HepG2 (cell line): ENCODE measurements around the gene TSPAN9. TPM values are rescaled to one million over a fixed set of nuclear protein-coding genes. Genes with fewer than 3 reads are reported as not detected.

ENCODE experiments used
- DPF2 ChIP-seq: sonication (generic); formaldehyde crosslinking; IDR thresholded peaks from 2 replicates; pipeline ENCODE4 v1.4.0; 2020; ENCODE audit warnings: mild to moderate bottlenecking, low read depth, missing genetic modification reagents, borderline replicate concordance
- GABPA ChIP-seq, 2 experiments: IDR thresholded peaks; 2 replicates each; pipeline ENCODE4 v1.6.1; 2011 to 2016; ENCODE audit warnings: low read depth in 2 of 2, low read length in 1 of 2, missing biosample characterization in 1 of 2, missing genetic modification characterization in 1 of 2
- GZF1 ChIP-seq: sonication (generic); formaldehyde crosslinking; IDR thresholded peaks from 2 replicates; pipeline ENCODE4 v1.5.1; 2020; ENCODE audit warnings: mild to moderate bottlenecking, missing genetic modification reagents
- HNRNPK ChIP-seq: fragments of 200-400 bp; formaldehyde crosslinking; IDR thresholded peaks from 2 replicates; pipeline ENCODE4 v1.6.1; 2018; ENCODE audit warnings: low read length, low read depth, moderate library complexity, mild to moderate bottlenecking; ENCODE audit not compliant: poor library complexity, severe bottlenecking
- MTA1 ChIP-seq: sonication (generic); formaldehyde crosslinking; IDR thresholded peaks from 2 replicates; pipeline ENCODE4 v1.4.0; 2020; ENCODE audit warnings: missing genetic modification reagents, mild to moderate bottlenecking, borderline replicate concordance
- NONO ChIP-seq, 2 experiments: fragments of 450-650 bp in 1 of 2; sonication (generic) in 1 of 2; formaldehyde crosslinking in 1 of 2; IDR thresholded peaks in 1 of 2; conservative IDR thresholded peaks in 1 of 2; 2 replicates each; pipeline versions ENCODE4 v1.6.1 to v1.8.0; 2017 to 2022; ENCODE audit warnings: mild to moderate bottlenecking in 1 of 2, missing genetic modification reagents in 1 of 2, moderate library complexity in 1 of 2
- RARA ChIP-seq: IDR thresholded peaks from 2 replicates; pipeline ENCODE4 v1.6.1; 2016; ENCODE audit warnings: missing genetic modification reagents, missing compliant biosample characterization
- SRSF4 ChIP-seq: fragments of 200-400 bp; formaldehyde crosslinking; IDR thresholded peaks from one replicate; pipeline ENCODE4 v1.6.1; 2018; ENCODE audit warnings: mild to moderate bottlenecking, low read depth, low read length, moderate library complexity; ENCODE audit not compliant: poor library complexity, severe bottlenecking
- TAF1 ChIP-seq: sonication (generic); formaldehyde crosslinking; IDR thresholded peaks from 2 replicates; pipeline ENCODE4 v1.4.0; 2020; ENCODE audit warnings: missing genetic modification reagents
- WIZ ChIP-seq: sonication (generic); formaldehyde crosslinking; IDR thresholded peaks from 2 replicates; pipeline ENCODE4 v1.5.1; 2020; ENCODE audit warnings: mild to moderate bottlenecking, missing genetic modification reagents
- ZBTB14 ChIP-seq: sonication (generic); formaldehyde crosslinking; IDR thresholded peaks from 2 replicates; pipeline ENCODE4 v1.4.0; 2020; ENCODE audit warnings: missing genetic modification reagents
- ZNF136 ChIP-seq: sonication (generic); formaldehyde crosslinking; IDR thresholded peaks from 2 replicates; pipeline ENCODE4 v1.8.1; 2022; ENCODE audit warnings: low read depth, mild to moderate bottlenecking, moderate library complexity, missing genetic modification reagents
- ZNF17 ChIP-seq: sonication (generic); formaldehyde crosslinking; IDR thresholded peaks from 2 replicates; pipeline ENCODE4 v1.5.0; 2020; ENCODE audit warnings: mild to moderate bottlenecking, missing genetic modification reagents
- ZNF292 ChIP-seq: sonication (generic); formaldehyde crosslinking; IDR thresholded peaks from 2 replicates; pipeline ENCODE4 v1.8.1; 2022; ENCODE audit warnings: mild to moderate bottlenecking, low read depth, missing genetic modification reagents, borderline replicate concordance
- ZNF30 ChIP-seq: sonication (generic); formaldehyde crosslinking; IDR thresholded peaks from 2 replicates; pipeline ENCODE4 v1.5.0; 2020; ENCODE audit warnings: mild to moderate bottlenecking, missing genetic modification reagents
- ZNF331 ChIP-seq: sonication (generic); formaldehyde crosslinking; IDR thresholded peaks from 2 replicates; pipeline ENCODE4 v1.4.0; 2020; ENCODE audit warnings: missing genetic modification reagents
- ZNF44 ChIP-seq: sonication (generic); formaldehyde crosslinking; IDR thresholded peaks from 2 replicates; pipeline ENCODE4 v1.5.1; 2020; ENCODE audit warnings: mild to moderate bottlenecking, missing genetic modification reagents
- ZNF558 ChIP-seq: sonication (generic); formaldehyde crosslinking; IDR thresholded peaks from 2 replicates; pipeline ENCODE4 v1.9.0; 2022; ENCODE audit warnings: mild to moderate bottlenecking, missing genetic modification reagents, borderline replicate concordance
- ZNF740 ChIP-seq: sonication (generic); formaldehyde crosslinking; IDR thresholded peaks from 2 replicates; pipeline ENCODE4 v1.4.0; 2020; ENCODE audit warnings: missing genetic modification reagents
- ZSCAN20 ChIP-seq: sonication (generic); formaldehyde crosslinking; IDR thresholded peaks from 2 replicates; pipeline ENCODE4 v1.4.0; 2020; ENCODE audit warnings: missing genetic modification reagents, mild to moderate bottlenecking, borderline replicate concordance
- ZSCAN29 ChIP-seq: sonication (generic); formaldehyde crosslinking; conservative IDR thresholded peaks from 2 replicates; pipeline ENCODE4 v1.4.0; 2020; ENCODE audit warnings: mild to moderate bottlenecking, missing genetic modification reagents
- polyA plus RNA-seq, 8 experiments: library from polyadenylated mRNA; depleted of rRNA in 3 of 8; stranded (reverse) in 7 of 8; unstranded in 1 of 8; fragments of >200 nt; fragmentation: Illumina TruSeq in 4 of 8; extraction: Trizol in 4 of 8; gene quantifications; 2 replicates each; pipeline versions ENCODE4 v1.2.1 to v1.2.3, GENCODE V29; 2011 to 2016; ENCODE audit warnings: low read depth in 4 of 8, missing spikeins in 1 of 8, mixed read lengths in 1 of 8; ENCODE audit not compliant: insufficient read depth in 1 of 8
- total RNA-seq, 5 experiments: library from RNA; depleted of rRNA; stranded (reverse); fragments of >200 nt; fragmentation: Illumina TruSeq; extraction: Trizol; gene quantifications; 2 replicates each; pipeline ENCODE4 v1.2.3, GENCODE V29; 2016; ENCODE audit warnings: low read depth in 1 of 5
- TF ChIP-seq, protein P1 (sequence below), 2 experiments: fragments of 450-650 bp in 1 of 2; sonication (generic) in 1 of 2; formaldehyde crosslinking; IDR thresholded peaks; 2 replicates each; pipeline versions ENCODE4 v1.5.0 to v1.8.0; 2020 to 2022; ENCODE audit warnings: mild to moderate bottlenecking in 1 of 2, missing genetic modification reagents in 1 of 2
- TF ChIP-seq, protein P2 (sequence below): sonication (generic); formaldehyde crosslinking; IDR thresholded peaks from 2 replicates; pipeline ENCODE4 v1.4.0; 2020; ENCODE audit warnings: missing genetic modification reagents; ENCODE audit errors: not compliant biosample characterization
- TF ChIP-seq, protein P3 (sequence below): sonication (generic); formaldehyde crosslinking; IDR thresholded peaks from 2 replicates; pipeline ENCODE4 v1.4.0; 2020; ENCODE audit warnings: low read depth, mild to moderate bottlenecking, missing genetic modification reagents

The TSPAN9 gene
- total and polyA plus RNA-seq, 2 of the 13 experiments (the other 11 are each of a cell fraction or from before 2014, with no cell fraction given): 18.1 to 42.3 TPM

DNA sequence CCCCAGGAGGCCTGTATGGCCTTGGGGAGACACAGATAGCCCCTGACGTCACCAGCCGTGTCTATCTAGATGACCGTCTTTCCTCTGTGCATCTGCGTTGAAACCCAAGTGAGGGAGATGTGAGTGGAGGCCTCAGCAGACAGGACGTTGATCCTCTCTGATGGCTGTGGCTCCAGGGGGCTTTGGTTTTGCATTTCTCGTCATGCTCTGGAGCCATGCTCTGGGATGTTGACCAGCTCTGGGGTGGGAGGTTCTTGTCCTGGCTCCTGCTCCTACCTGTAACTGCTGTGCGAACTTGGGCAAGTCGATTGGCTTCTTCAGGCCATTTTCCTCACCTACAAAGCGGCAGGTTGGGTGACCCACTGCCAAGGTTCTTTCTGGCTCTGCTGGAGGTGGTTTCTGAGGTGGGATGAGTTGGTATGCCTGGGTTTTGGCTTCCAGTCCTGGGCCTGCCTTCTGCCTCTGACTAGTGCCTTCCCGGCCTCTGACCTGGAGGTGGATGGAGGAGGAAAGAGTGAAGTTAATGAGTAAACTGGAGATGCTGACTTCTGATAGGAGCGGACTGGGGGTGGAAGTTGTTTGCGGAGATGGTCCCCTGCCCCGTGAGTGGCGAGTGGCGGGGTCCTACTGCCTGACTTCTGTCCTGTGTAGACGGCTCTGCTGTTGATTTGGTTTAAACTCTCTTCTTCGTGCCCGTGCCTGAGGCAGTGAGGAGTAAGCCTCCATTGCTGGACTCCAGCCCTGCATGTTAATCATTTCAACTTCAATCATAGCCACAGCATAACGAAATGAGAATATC lies 8.4 kb downstream of the TSPAN9 start (continued):
- TF ChIP-seq, protein P1, sequence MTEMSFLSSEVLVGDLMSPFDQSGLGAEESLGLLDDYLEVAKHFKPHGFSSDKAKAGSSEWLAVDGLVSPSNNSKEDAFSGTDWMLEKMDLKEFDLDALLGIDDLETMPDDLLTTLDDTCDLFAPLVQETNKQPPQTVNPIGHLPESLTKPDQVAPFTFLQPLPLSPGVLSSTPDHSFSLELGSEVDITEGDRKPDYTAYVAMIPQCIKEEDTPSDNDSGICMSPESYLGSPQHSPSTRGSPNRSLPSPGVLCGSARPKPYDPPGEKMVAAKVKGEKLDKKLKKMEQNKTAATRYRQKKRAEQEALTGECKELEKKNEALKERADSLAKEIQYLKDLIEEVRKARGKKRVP (CRISPR knock-in tag; IDR thresholded peaks at IDR 0.05): no peak
- TF ChIP-seq ZNF331 (CRISPR knock-in tag) (no peak; the same call in none of the 2 replicates), ZNF292 (CRISPR knock-in tag) (peak; percentile 50; the same call in 1 of the 2 replicates), ZSCAN20 (CRISPR knock-in tag) (no peak), ZNF30 (no peak), ZBTB14 (CRISPR knock-in tag) (no peak), HNRNPK (no peak), ZNF17 (CRISPR knock-in tag) (no peak), ZNF44 (no peak), MTA1 (CRISPR knock-in tag) (peak; percentile 66; the same call in 1 of the 2 replicates), SRSF4 (no peak), ZNF740 (CRISPR knock-in tag) (no peak), GZF1 (no peak), WIZ (CRISPR knock-in tag) (no peak), ZNF136 (CRISPR knock-in tag) (no peak), TAF1 (CRISPR knock-in tag) (peak; percentile 57; the same call in 1 of the 2 replicates), NONO (IDR thresholded peaks at IDR 0.05) (no peak), NONO (CRISPR knock-in tag; conservative IDR thresholded peaks at IDR 0.05) (no peak), ZSCAN29 (CRISPR knock-in tag) (peak; percentile 100), RARA (CRISPR knock-in tag) (no peak; the same call in 1 of the 2 replicates), ZNF558 (CRISPR knock-in tag) (no peak), GABPA (IDR thresholded peaks at IDR 0.05; ENCODE audit: low read depth, low read length) (no peak), GABPA (CRISPR knock-in tag; IDR thresholded peaks at IDR 0.05; ENCODE audit: low read depth) (peak; percentile 33; the same call in 1 of the 2 replicates), DPF2 (CRISPR knock-in tag) (no peak; the same call in 1 of the 2 replicates)
- TF ChIP-seq, protein P2, sequence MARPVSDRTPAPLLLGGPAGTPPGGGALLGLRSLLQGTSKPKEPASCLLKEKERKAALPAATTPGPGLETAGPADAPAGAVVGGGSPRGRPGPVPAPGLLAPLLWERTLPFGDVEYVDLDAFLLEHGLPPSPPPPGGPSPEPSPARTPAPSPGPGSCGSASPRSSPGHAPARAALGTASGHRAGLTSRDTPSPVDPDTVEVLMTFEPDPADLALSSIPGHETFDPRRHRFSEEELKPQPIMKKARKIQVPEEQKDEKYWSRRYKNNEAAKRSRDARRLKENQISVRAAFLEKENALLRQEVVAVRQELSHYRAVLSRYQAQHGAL (CRISPR knock-in tag): no peak
- TF ChIP-seq, protein P3, sequence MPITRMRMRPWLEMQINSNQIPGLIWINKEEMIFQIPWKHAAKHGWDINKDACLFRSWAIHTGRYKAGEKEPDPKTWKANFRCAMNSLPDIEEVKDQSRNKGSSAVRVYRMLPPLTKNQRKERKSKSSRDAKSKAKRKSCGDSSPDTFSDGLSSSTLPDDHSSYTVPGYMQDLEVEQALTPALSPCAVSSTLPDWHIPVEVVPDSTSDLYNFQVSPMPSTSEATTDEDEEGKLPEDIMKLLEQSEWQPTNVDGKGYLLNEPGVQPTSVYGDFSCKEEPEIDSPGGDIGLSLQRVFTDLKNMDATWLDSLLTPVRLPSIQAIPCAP: no peak
